Heart left ventricle (tissue), 13 donors: ENCODE measurements around the gene KRT36.

Source experiments
- POLR2A ChIP-seq, 2 donors: fragments of 450-650 bp; IDR thresholded peaks; one replicate each; pipeline ENCODE4 v1.6.1; 2017; ENCODE audit warnings: antibody characterized with exemption in 2 of 2, mild to moderate bottlenecking in 2 of 2, moderate library complexity in 2 of 2
- TF ChIP-seq, protein P1 (sequence below), 12 donors: fragments of 200-600 bp; sonication (generic) in 4 of 12; IDR thresholded peaks; one replicate each; pipeline versions ENCODE4 v1.5.0 to v1.8.0; 2018 to 2022; ENCODE audit warnings: antibody characterized with exemption in 12 of 12, mild to moderate bottlenecking in 5 of 12
- donor health status: ischemic (EF 13 %, LVEDD 7.1; RV severe dilation, severe dysfunction).
- donor health status: DM: no; HTN: yes; CAD: no.
- donor health status: DM: no; HTN: no; CAD: no.
- donor health status: ischemic (EF 25% LVEDD 6.9; RV normal size, moderate dysfunction).
- donor health status: ischemic (EF 25% LVEDD 5.7; RV mildly dilated, moderate dysfunction).
- donor health status: ischemic (EF 35%, LVEDD 5.7; RV mildly dilated, moderate dysfunction).
- donor health status: nonischemic (EF 11% LVEDD 7.7; RV severe dilation, severe dysfunction).
- donor health status: DM: yes; HTN: yes; CAD: no.
- donor health status: PGD.
- donor health status: ischemic (EF 29% LVEDD 5.4; RV normal size, mild dysfunction).
- donor health status: nonischemic (EF 23%, LVEDD 6.1; RV moderate dilation, normal function).

DNA sequence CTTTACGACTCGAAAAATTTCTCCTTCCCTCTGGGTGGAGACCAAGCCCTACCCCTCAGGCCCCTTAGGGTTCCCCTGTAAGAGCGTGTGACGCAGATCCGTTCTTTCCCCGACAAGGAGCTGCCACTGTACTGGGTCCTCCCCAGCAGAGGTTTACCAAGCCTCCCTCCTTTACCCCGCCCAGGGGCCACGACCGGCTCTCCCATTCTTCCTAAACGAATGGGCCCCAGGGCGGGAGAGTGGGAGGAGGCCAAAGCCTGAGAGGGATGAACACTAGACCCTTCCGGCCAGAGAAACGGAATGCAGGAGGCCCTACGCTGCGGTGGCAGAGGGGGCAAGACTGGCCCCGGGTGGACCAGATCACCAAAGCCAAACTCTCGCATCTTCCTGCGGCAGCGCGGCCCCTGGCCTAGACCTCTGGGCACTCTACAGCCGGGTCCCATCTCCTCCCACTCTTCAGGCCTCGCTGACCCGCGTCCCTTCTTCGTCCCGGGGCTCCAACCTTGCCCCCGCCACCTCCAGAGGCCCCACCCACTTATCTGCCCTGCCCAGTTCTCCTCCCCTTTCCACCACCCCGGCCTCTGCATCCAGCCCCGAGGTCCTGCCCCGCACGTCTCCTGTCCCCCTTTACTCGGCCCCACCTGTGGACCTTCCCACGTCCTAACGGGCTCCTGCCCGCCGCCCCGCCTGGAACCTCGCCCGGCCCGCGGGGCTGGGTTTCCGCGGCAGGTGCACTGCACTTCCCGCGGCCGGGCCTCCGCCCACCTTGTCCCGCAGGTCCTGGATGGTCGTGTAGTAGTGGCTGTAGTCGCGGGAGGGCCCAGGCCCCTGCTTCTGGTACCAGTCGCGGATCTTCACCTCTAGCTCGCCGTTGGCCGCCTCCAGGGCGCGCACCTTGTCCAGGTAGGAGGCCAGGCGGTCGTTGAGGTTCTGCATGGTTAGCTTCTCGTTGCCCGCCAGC is 37.6 kb upstream of the KRT36 start:
- TF ChIP-seq, protein P1, sequence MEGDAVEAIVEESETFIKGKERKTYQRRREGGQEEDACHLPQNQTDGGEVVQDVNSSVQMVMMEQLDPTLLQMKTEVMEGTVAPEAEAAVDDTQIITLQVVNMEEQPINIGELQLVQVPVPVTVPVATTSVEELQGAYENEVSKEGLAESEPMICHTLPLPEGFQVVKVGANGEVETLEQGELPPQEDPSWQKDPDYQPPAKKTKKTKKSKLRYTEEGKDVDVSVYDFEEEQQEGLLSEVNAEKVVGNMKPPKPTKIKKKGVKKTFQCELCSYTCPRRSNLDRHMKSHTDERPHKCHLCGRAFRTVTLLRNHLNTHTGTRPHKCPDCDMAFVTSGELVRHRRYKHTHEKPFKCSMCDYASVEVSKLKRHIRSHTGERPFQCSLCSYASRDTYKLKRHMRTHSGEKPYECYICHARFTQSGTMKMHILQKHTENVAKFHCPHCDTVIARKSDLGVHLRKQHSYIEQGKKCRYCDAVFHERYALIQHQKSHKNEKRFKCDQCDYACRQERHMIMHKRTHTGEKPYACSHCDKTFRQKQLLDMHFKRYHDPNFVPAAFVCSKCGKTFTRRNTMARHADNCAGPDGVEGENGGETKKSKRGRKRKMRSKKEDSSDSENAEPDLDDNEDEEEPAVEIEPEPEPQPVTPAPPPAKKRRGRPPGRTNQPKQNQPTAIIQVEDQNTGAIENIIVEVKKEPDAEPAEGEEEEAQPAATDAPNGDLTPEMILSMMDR (IDR thresholded peaks at IDR 0.05), result no peak
- TF ChIP-seq POLR2A (IDR thresholded peaks at IDR 0.05), result no peak
